ENCODE data around the gene ACADVL.
A peak's percentile ranks its signal among the peaks of the same experiment; 100 is the strongest.

ACADVL gene

GRCh38 chr17:7215652-7216180 is 4.0 kb upstream of the ACADVL start:
- TF ChIP-seq CTCF (IDR thresholded peaks at IDR 0.05) (no peak), ZFX (IDR thresholded peaks at IDR 0.05; ENCODE audit: borderline replicate concordance) (no peak)
- peak overlapping the region; percentile 65 for H3K27ac ChIP-seq

- H3K27ac ChIP-seq = peak overlapping the region; percentile 65; the same call in 1 of the 2 replicates
- TF ChIP-seq CTCF (IDR thresholded peaks at IDR 0.05) = no peak
- no peak for TF ChIP-seq ZFX (IDR thresholded peaks at IDR 0.05; ENCODE audit: borderline replicate concordance)
Observed at GRCh38 chr17:7216242-7217112, 3.3 kb upstream of the ACADVL start.

- TF ChIP-seq ZFX (IDR thresholded peaks at IDR 0.05; ENCODE audit: borderline replicate concordance) (no peak), CTCF (IDR thresholded peaks at IDR 0.05) (no peak)
- H3K27ac ChIP-seq = peak overlapping the region; percentile 98
Observed at GRCh38 chr17:7217113-7217987, 2.4 kb upstream of the ACADVL start.

GRCh38 chr17:7218166-7218565 is 1.6 kb upstream of the ACADVL start:
- peak overlapping the region; percentile 98 for H3K27ac ChIP-seq
- TF ChIP-seq ZFX (IDR thresholded peaks at IDR 0.05; ENCODE audit: borderline replicate concordance) = no peak
- TF ChIP-seq CTCF (IDR thresholded peaks at IDR 0.05) = no peak

- TF ChIP-seq CTCF (IDR thresholded peaks at IDR 0.05) = no peak
- no peak for TF ChIP-seq ZFX (IDR thresholded peaks at IDR 0.05; ENCODE audit: borderline replicate concordance)
- peak overlapping the region; percentile 98 for H3K27ac ChIP-seq
Observed at GRCh38 chr17:7218758-7219157, 980 bp upstream of the ACADVL start.

GRCh38 chr17:7219229-7219811 is 418 bp upstream of the ACADVL start:
- H3K27ac ChIP-seq = peak overlapping the region; percentile 98
- TF ChIP-seq ZFX (IDR thresholded peaks at IDR 0.05; ENCODE audit: borderline replicate concordance) (no peak), CTCF (IDR thresholded peaks at IDR 0.05) (no peak)
